ENCODE results near the gene KCNK2.

KCNK2 gene

DNA sequence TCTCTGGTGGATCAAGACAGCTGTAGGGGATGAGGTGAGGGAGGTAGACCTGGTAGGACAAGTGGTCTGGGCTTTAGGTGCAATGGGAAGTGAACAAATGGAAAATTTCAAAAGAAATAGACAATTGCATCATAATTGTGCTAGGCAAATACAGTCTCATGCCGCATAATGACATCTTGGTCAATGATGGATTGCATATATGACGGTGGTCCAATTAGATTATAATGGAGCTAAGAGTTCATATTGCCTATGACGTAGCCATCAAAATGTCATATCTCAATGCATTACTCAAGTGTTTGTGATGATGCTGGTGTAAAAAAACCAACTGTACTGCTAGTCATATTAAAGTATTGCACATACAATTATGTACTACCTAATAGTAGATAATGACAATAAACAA lies 19.0 kb downstream of the KCNK2 start:
- DNase-seq: no peak

DNA sequence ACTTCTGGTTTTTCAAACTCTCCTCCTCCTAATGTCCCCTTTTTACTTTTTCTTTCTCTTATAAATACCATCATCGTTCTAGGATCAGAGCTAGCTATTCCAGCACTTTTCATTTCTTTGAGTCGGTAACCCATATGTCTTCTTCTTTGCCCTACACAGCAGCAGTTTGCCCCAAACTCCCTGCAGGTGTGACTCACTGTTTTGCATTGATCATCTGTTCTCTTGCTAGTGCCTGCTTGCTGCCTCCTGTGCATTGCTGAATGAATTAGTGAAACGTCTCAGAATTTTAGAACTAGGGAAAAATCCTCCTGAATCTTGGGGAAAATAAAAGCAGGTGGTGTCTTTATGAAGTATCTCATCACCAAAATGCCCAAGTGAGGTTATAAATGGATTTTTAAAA lies 21.7 kb downstream of the KCNK2 start:
- no peak for DNase-seq

DNA sequence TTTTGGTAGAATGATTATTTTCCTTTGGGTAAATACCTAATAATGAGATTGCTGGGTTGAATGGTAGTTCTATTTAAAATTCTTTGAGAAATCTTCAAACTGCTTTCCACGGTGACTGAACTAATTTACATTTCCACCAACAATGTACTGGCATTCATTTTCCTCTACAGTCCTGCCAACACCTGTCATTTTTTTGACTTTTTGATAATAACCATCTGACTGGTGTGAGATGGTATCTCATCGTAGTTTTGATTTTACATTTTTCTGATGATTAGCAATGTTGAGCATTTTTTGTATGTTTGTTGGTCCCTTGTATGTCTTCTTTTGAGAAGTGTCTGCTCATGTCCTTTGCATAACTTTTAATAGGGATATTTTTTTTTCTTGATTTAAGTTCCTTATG lies 23.5 kb downstream of the KCNK2 start:
- DNase-seq: no peak

DNA sequence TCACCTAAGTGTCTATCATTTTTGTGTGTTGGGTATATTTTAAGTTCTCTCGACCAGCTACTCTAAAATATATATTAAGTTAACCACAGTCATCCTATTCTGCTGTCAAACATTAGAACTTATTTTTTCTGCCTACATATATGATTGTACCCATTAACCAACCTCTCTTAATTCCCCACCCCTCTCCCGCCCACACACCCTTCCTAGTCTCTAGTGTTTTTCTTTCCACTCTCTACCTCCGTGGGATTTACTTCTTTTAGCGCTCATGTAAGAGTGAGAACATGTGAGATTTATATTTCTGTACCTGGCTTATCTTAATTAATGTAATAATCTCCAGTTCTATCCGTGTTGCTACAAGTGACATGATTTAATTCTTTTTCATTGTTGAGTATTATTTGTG lies 26.6 kb downstream of the KCNK2 start:
- DNase-seq: no peak

DNA sequence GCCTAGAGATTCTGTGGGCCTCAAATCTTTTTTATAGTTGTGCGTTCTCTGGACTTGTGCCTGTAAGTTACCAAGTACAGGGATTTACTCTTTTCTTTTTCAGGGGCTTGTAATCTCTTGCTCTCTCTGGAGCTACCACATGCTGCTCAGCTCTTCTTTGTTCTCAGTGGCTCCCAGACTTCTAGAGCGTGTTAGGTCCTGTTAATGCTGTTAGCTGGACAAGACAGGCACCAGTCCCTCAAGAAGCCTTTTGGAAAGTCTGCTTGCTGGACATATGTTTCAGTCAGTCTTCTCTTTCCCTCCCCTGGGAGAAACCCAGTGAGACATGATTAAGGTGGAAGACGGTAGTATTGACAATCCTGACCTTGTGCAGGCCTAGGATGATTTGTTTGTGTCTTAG lies 29.4 kb downstream of the KCNK2 start:
- DNase-seq: no peak

DNA sequence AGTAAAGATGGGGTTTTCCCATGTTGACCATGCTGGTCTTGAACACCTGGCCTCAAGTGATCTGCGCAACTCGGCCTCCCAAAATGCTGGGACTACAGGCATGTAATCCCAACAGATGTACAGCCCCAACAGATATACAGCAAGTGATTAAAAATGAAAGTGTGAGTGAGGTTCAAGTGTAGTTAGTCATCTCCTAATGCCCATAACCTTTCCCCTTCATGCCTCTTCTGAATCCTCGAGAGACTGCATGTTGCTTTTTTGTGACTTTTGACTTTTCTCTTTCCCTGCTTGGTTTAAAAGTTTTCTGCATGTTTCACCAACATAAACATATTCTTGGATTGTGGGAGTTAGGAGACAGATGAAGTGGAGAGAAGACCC lies 31.2 kb downstream of the KCNK2 start:
- DNase-seq: no peak

DNA sequence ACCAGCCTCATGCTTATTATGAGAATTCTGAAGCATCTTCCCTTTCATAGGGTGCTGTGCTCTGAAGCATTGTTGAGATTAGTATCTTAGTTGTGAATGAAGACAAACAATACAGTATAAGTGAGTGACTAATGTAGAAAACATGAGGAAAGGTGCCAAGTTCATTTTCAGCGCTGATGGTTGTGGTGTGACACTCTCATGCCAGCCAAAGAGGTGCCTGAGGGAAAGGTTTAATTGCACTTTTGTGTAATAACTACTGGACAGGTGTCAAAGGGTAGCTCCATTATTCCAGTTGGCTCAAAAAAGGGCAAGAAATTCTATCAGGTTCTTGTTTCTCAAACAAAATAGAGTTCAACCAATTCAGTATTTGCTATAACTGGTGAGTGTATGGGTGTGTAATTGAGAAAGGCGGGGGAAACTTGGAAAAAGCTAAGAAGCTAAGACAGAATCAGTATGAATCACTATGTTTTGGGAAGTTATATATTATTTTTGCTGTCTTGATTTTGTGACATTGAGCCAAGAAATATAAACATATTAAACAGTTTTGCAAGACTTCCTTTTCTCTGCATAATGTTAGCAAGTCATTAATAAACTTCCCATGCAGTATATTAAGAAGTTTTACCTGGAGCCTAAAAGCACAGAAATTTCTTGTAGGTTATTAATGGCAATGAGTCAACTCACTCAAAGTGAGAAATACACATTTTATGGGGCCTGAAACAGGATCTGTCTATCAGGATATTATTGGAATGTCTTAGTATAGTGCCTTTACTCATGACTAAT lies 31.8 kb downstream of the KCNK2 start:
- DNase-seq: no peak

DNA sequence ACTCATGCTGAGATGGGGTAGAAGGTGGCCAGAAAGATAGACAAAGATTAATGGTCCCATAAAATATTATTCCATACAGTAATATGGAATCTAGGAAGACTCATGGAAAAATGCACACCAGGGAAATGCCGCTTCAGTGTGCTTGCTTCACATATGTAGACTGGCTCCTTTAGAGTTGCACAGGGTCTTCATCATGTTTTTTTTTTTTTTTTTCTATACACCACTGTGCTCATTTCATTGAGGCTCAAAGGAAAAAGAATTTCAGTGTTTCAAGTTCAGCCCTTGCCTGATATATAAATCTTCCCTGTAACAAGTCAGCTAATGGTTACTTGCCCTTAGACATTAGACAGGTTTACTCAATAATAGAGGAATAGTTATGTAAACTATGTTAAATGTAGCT lies 33.2 kb downstream of the KCNK2 start:
- no peak for DNase-seq

DNA sequence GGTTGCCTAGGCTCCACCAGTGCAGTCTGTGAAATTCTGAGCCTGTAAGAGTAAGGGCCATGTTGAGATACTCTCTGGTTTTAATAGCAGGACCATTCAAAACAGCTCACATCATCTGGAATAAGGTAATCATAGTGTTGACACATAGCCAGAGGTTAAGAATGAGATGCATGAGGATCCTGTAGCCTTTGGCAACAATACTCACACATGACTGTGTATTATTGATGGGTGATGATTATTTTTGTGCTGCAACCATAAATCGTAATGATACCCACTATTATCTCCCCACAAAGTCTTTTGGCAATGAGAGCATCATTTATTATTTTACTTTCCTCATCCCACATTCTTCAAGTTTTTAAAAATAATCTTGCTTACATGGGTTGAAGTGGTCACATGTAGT lies 35.5 kb downstream of the KCNK2 start:
- no peak for DNase-seq

DNA sequence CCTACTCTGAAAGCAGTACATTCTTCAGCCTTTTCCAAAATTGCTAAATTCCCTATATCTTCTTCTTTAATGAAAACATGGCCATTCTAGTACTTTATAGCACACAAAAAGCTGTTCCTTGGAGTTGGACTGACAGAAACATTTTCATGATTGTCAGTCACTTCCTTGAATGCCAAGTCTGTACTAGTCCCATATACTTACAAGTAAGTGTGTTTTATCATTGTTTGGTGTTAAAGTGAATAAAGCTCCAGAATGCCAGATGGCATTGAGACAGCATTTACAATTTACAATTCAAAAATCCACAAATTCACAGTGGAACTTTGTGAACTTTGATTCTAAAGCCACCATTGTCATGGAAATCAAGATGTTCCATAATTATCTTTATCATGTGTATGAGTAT lies 36.5 kb downstream of the KCNK2 start:
- no peak for DNase-seq

DNA sequence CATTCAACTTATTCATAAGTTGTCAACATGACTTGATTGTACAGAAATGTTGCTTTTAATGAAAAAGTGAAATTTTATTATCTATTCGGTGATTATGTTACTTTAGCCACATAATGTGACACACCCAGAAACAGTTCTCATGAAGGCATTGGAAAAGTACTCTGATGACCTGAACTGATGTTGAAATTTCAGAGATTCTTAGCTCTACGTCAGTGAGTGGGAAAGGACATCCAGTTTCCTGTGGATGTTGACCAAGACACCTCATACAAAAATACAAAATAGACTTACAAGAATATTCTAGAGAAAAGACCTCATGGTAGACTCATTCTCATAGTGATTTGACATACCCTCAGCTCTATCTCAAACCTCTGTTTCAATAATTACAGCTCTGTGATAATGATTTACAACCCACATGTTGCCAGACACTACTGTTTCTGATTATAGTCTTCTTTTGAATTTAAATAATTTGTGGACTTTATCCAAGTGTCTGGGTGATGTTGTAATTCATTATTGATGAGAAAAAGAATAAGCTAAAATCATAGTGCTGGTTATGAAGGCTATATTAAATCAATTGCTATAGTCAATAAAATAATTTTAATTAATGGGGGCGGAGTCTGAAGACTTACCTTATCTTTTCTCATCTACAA lies 37.3 kb downstream of the KCNK2 start:
- no peak for DNase-seq

DNA sequence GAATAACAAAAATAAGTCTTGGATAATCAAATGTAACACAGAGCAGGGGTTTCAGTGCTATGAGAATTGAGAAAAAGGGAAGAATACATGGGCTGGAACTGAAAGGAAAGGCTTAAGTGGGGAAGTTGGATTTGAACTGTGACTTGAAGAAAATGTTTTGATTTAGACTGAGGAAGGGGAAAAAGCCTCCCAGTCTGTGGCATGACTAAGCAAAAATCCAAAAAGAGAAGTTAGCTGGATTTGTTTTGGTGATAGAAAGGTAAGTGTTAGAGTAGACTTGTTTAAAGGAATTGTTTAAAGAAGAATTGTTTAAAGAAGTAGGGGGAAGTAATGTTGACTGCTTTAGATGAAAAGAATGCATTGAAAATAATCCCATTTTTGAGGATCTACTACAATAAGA lies 46.0 kb downstream of the KCNK2 start:
- no peak for DNase-seq

DNA sequence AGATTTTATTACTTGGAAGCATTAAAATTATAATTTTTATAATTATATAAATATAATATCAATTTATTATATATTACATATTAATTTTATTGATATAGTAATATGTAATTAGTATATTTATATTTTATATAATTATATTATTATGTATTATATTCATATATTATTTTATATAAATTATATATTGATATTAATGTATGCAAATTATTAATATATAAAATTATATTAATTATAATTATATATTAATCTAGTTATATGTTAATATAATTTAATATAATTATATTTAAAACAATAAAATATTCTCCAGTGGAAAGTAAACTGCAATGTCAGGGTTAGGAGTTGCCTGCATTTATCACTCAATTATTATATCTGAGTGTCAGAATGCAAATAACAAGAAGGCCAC lies 48.8 kb downstream of the KCNK2 start:
- no peak for DNase-seq

DNA sequence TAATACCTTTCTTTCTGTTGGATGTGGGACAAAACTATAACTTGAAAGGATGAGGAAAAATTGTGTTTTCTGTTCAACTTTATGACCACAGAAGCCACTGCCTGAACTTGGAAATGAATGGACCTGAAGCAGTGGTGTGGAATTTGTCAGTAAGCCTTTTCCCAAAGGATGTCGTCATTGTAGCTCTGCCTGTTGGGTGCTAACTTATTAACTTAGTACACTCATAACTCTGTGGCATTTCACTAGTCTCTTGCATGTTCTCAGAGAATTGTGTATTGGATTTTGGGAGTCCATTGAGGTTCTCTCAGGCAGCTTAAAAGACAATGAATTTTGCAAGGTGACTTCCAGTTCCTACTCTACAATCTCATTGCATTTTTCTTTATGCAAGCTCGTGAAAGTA lies 49.6 kb downstream of the KCNK2 start:
- DNase-seq: no peak

DNA sequence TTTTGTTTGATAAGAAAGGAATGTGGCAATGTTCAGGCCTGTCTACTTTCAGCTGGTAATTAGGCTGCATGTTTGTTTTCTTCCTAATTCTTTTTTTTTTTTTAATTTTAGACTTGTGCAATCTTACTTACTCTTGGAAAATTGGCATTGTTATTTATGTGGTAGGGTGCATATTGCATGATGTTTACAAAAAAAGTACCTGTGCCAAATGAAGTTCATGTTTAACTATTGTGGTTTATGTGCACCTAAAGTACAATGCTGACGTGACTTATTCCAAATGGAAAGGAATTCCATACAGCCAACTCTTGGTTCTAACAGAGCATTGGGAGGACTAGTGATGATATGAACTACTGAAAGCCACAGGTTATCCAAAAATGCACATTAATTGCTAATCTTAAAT lies 51.0 kb downstream of the KCNK2 start:
- DNase-seq: no peak

DNA sequence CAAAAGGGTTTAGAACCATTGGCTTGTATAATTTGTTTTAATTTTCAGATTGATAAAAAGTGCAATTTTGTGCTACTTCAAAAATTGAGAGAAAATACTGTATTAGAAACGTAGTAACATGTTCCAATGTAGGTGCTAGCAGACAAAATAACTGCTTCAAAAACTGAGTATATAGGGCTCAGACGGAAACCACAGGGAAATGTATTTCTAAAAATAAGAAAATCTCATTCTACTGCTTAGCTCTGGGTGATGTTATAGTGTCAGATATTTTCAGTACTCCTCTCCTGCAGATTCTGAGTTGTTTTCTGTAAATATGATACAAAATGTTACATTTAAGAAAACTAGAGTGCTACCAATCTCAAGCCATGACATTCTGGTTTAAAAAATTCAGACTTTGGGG lies 55.4 kb downstream of the KCNK2 start:
- no peak for DNase-seq

DNA sequence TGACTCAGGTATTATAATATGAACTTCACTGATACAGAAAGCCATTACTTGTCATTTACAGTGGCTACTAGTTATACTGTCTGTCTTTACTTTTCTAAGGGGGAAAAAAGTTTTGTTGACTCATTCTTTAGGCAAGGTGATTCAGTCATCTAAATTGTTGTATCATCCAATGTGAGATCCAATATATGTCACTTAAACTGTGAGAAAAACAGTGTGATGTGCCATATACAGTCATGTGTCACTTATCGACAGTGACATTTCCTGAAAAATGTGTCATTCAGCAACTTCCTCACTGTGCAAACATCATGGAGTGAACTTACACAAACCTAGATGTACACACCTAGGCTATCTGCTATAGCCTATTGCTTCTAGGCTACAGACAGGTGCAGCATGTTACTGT lies 57.6 kb downstream of the KCNK2 start:
- no peak for DNase-seq

DNA sequence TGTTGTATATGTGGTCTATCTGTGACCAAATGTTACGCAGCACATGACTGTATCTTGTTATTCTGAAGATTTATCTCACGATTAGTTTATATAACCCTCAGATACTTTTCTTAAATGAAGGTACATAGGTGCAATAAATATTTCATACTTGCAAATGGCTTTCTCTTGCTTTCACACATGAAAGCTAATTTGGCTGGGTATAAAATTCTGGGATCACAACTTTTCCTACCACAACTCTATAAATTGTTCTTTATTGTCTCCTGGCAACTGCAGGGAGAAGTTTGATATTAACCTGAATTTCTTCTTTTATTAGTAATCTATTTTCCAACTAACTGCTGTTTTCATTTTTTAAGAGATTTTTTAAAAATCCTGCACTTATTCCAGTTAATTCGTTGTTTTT lies 58.9 kb downstream of the KCNK2 start:
- no peak for DNase-seq

DNA sequence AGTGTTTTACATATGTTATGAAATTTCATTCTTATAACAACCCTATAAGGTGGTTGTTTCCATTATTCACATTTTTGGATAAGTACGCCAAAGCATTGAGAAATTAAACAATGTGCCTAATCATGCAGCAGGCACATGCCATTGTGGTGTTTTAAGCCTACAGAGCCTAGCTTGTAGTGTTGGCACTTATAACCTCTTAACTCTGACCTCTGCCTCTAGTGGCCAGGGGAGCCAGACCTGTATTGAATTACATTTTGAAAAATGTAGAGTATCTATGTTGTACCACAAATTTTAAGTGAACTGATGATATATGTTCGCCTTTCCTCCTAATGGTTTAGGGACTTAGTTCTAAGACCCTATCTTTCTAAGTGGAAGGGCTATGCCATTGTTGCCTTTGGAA lies 61.0 kb downstream of the KCNK2 start:
- no peak for DNase-seq

DNA sequence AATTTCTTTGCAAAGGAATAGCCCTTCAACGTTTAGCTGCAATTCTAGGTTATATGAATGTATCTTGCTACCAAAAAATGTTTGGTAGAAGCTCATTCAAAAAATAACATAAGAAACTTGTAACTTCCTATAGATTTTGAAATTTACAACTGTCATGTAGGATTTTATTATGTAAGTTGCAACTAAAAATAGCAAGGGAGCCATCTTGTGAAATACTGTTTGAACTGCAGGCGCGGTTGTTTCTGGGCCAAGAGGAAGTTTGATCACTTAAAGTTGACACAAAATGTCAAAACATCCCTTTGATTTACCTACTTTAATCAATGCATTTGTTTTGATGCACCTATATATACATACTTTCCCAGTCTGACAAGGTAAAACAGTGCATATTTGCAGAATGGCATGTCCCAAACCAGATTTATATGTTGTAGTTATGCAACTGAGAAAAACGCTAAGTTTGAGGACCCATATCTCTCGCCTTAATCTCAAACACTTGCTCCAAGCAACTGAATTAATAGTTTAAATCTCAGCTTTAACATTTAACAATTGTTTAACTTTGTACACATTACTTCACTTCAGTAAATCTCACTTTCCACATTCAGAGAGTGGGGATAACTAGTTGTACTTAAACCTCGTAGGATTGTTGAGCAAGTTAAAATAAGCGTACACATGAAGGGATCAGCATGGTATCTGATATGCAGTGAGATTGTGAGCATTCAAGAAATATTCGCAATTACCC lies 63.9 kb downstream of the KCNK2 start:
- DNase-seq: peak; percentile 2

DNA sequence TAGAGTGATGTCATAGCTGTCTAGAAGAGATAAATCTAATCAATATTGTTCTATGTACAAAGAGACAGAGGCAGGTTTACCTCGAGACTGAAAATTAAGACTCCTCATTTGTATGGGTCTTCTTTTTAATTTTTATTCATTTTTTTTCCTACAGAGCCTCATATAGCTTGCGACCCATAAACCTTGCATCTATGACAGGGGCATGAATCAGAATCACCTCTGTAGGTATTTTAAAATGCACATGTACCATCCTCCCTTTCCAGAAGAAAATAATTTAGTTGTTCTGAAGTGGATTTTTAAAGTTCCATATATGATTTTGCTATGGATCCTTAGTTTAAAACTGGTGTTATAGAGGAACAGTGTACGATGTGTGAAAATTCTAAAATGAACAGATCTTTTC lies 64.5 kb downstream of the KCNK2 start:
- DNase-seq: no peak

DNA sequence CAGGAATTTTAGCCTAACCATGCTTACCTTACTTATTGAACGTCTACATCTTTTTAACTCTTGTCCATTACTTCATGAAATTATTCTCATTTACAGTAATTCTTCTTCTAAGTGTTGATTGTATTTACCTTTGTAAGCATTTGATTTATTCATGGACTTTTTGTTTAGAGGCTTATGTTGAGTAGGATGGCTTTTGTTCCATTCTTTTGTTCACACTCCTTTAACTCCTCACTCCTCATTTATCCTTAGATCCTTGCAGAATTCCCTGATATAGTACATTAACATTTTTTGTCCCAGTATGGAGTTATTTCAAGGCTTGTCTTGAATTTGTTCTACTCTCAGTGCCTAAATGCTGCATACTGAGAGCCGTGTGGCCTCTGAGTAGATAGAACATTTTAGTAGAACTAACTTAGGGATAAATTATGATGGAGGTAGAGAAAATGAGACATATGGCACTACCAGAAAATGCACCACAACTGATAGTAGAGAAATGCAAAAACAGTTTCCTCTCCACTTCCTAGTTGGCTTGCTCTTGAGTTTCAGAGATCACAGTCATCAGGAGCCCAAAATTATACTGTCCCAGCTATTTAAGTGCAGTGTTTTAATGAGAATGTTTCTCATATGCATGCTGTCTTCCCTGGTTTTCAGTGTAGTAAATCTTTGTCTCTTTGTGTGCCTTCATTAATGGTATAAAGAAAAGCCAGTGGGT lies 69.5 kb downstream of the KCNK2 start:
- DNase-seq: no peak

DNA sequence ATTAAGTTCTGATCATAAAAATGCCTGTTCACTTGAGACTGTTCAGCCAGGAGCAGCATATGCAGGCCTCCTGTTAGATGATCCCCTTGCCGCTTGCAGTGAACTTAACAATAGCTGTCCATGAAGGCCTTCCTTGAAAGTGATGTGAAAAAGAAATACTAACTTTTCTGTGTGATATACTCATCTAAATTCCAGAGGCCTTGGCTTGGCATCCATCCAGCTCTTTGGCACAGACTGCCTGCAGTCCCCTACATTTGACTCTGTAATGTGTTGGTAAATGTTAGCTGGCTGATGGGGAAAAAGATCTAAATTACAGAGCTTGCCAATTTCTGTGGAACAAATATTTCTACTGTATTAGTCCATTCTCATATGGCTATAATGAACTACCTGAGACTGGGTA lies 73.7 kb downstream of the KCNK2 start:
- DNase-seq: no peak

DNA sequence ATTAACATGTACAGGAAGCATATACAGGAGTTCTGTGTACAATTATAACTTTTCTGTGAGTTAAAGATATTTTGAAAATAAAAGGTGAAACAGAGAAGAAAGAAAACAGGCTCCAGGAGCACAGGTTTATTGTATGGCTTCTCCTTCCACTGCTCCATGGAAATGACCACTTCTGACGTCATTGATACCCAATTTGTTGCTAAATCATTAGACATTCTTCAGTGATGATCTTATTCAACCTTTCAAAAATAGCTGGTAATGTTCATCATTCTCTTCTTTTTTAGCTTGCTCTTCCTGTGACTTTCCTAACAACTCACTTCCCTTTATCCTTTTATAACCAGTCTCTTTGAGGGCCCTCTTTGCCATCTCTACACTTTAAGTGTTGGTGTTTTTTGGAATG lies 77.8 kb downstream of the KCNK2 start:
- no peak for DNase-seq
